Measurements from ENCODE around the gene GAS7. TPM values are rescaled to one million over a fixed set of nuclear protein-coding genes. Genes with fewer than 3 reads are reported as not detected.

The GAS7 gene
- total and polyA plus RNA-seq, 12 donors, result 19.8 to 111 (median 61.8) TPM

DNA sequence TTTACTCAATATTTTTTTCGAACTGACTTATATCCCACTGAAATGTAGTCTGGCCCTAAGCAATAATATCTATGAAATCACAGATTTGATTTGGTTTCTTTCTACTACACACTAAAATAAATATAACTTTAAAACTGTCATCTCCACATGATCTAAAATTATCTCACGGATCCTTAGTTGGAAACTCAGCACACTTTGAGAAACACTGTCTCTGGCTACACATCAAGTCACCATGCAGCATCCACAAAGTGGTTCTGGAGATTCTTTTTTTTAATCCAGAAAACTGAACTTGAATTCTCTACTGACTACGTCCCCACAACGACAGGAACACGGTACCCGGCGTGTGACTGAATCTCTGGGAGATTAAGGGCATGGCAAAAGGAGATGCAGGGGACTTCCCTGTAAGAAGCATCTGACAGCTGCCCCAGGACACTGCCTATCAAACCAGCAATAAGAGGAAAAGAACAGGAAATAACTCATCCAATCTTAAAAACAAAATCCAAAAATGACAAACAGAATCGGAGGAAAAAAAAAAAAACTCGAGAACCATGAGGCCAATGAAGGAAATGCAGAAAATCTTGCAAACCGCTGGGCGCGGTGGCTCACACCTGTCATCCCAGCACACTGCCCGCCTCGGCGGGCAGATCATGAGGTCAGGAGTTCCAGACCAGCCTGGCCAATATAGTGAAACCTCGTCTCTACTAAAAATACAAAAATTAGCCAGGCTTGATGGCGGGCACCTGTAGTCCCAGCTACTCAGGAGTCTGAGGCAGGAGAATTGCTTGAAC is 152.3 kb downstream of the GAS7 start:
- Histone ChIP-seq H3K4me1 (peaks cover 0 to 57% (median 25%) of the 10 kb centered on the region in 9 donors), H3K36me3 (no peaks in the 10 kb centered on the region), H3K4me3 (no peak overlapping the region), H3K9me3 (peaks cover 0 to 3% (median 0%) of the 10 kb centered on the region in 11 donors), H3K27ac (peak overlapping the region in 5 of 10 donors; percentile 13 to 60 (median 38)), H3K27me3 (no peaks in the 10 kb centered on the region)
- whole genome bisulfite sequencing, 2 donors, result 71 to 75% methylated on average over 17 of the region's 17 CpGs
- DNase-seq (no peak), ATAC-seq (no peak)
- TF ChIP-seq, protein P1, sequence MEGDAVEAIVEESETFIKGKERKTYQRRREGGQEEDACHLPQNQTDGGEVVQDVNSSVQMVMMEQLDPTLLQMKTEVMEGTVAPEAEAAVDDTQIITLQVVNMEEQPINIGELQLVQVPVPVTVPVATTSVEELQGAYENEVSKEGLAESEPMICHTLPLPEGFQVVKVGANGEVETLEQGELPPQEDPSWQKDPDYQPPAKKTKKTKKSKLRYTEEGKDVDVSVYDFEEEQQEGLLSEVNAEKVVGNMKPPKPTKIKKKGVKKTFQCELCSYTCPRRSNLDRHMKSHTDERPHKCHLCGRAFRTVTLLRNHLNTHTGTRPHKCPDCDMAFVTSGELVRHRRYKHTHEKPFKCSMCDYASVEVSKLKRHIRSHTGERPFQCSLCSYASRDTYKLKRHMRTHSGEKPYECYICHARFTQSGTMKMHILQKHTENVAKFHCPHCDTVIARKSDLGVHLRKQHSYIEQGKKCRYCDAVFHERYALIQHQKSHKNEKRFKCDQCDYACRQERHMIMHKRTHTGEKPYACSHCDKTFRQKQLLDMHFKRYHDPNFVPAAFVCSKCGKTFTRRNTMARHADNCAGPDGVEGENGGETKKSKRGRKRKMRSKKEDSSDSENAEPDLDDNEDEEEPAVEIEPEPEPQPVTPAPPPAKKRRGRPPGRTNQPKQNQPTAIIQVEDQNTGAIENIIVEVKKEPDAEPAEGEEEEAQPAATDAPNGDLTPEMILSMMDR (IDR thresholded peaks at IDR 0.05), result no peak
- intact Hi-C loops (cut with DNase I), result loop anchor here in 2 of 10 donors (5.0 to 10.0 kb wide), 2 partner anchors 69 to 846 kb away; no protein-coding TSS in a partner anchor

DNA sequence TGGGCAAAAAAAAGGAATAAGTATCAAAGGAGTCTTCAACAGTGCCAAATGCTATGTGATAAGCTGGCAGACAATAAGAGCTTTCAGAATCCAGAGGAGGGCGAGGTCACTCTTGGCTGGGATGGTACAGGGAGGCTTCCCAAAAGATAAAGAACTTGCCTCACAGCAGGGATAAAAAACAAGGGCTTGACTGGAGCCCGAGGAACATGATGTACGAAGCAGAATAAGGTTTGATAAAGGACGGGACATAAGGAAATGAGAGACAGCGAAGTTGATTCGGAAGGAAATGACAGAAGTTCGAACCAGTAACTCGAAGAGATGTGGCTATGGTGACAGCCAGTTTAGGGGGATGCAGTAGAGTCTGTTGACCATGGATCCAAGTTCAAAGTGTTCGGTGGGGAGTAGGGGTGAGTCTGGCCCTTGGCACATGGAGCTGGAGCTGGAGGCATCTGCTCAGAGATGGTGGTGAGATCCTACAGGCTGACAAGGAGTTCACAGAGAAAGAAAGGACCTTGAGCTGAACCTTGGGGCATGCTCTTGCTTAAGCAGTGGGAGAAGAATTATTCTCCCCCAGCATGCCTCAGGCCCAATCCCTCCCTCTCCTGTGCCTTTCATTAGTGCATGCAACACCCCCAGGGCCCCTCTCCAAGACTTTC is 155.7 kb downstream of the GAS7 start:
- Histone ChIP-seq H3K27ac (peak overlapping the region; percentile 16 to 85 (median 72)), H3K27me3 (no peaks in the 10 kb centered on the region), H3K36me3 (no peaks in the 10 kb centered on the region), H3K9me3 (no peaks in the 10 kb centered on the region), H3K4me3 (no peak overlapping the region), H3K4me1 (peaks cover 0 to 38% (median 19%) of the 10 kb centered on the region in 9 donors)
- TF ChIP-seq, protein P1 (IDR thresholded peaks at IDR 0.05), result no peak
- ATAC-seq (peak; percentile 46 to 91 (median 80)), DNase-seq (no peak)
- intact Hi-C loops (cut with DNase I), result loop anchor here in 1 of 10 donors (10.0 kb wide), 1 partner anchor 72 kb away; no protein-coding TSS in a partner anchor
- WGBS, 2 donors, result 25 to 38% methylated on average over 9 of the region's 9 CpGs

DNA sequence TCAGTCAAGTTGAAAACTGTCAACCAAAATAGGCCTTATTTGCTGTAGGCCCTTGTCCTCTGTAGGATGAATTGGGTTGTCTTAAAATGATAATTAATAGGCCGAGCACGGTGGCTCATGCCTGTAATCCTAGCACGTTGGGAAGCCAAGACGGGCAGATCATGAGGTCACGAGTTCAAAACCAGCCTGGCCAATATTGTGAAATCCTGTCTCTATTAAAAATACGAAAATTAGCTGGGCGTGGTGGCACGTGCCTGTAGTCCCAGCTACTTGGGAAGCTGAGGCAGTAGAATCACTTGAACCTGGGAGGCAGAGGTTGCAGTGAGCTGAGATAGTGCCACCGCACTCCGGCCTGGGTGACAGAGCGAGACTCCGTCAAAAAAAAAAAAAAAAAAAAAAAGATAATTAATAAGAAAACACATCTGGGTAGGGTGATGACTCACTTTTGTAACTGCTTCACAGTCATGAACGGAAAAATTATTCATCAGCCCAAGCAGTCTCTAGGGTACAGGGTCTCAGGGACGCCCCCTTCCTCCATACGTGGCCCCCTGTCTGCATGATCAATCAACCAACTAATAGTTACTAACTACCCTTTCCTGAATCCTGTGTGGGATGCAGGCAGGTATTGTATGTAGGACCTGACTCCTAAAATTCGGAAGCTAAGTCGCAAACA is 156.4 kb downstream of the GAS7 start:
- TF ChIP-seq, protein P1 (IDR thresholded peaks at IDR 0.05), result no peak
- DNase-seq, result no peak

DNA sequence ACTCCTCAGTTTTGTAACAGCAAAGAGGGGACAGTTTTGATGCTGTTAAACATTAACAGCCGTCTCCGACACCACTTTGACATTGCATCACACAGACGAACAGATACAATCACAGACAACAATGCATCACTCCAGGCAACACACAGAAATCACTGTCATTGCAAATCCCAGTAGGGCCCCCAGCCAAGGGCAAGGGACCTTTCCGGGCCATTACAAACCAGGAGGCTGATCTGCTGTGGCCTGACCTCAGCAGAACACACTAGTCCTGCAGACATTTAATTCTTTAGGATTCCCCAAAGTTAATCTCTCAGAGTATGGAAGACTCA is 157.2 kb downstream of the GAS7 start:
- ATAC-seq (no peak), DNase-seq (no peak)
- peaks cover 0 to 40% (median 20%) of the 10 kb centered on the region in 9 donors for H3K4me1 ChIP-seq
- TF ChIP-seq, protein P1 (IDR thresholded peaks at IDR 0.05), result no peak
- H3K4me3 ChIP-seq, result no peak overlapping the region
- H3K27ac ChIP-seq, result peak overlapping the region in 6 of 10 donors; percentile 3 to 76 (median 51)
- H3K27me3 ChIP-seq, result no peaks in the 10 kb centered on the region
- no peaks in the 10 kb centered on the region for H3K9me3 ChIP-seq
- no peaks in the 10 kb centered on the region for H3K36me3 ChIP-seq
- 64 to 74% methylated on average over 4 of the region's 4 CpGs for WGBS, 2 donors
- intact Hi-C loops (cut with DNase I), result loop anchor here in 1 of 10 donors (10.0 kb wide), 1 partner anchor 74 kb away; no protein-coding TSS in a partner anchor

More for the DNA sequence above, 156.4 kb downstream of the GAS7 start:
- intact Hi-C loops (cut with DNase I), result loop anchor here in 1 of 10 donors (10.0 kb wide), 1 partner anchor 73 kb away; no protein-coding TSS in a partner anchor
- Histone ChIP-seq H3K9me3 (no peaks in the 10 kb centered on the region), H3K27me3 (no peaks in the 10 kb centered on the region), H3K4me3 (no peak overlapping the region), H3K27ac (peak overlapping the region in 9 of 10 donors; percentile 36 to 85 (median 73)), H3K4me1 (peaks cover 0 to 38% (median 21%) of the 10 kb centered on the region in 9 donors), H3K36me3 (no peaks in the 10 kb centered on the region)
- 67 to 82% methylated on average over 17 of the region's 17 CpGs for WGBS, 2 donors
- peak; percentile 58 to 80 (median 66) for ATAC-seq

All from heart right ventricle (tissue), 16 donors.